Stomach (tissue), 9 donors: ENCODE results near the gene FGF22. TPM values are rescaled to one million over a fixed set of nuclear protein-coding genes. Genes with fewer than 3 reads are reported as not detected.

Experiments
- DNase-seq, 2 donors: peaks; one replicate each; pipeline versions ENCODE4 v3.0.0 to v3.0.0-alpha.2; 2013 to 2019
- H3K27ac ChIP-seq, 5 donors: fragments of 200-600 bp in 4 of 5; sonication (generic) in 4 of 5; one replicate each; pipeline ENCODE4 v1.5.1; 2013 to 2019; ENCODE audit warnings: mild to moderate bottlenecking in 1 of 5, moderate library complexity in 1 of 5
- H3K27me3 ChIP-seq, 3 donors: fragments of 200-600 bp; sonication (generic); one replicate each; pipeline ENCODE4 v1.5.1; 2017 to 2019; ENCODE audit warnings: mixed run types in 1 of 3
- H3K36me3 ChIP-seq, 4 donors: fragments of 200-600 bp; sonication (generic); 1 replicate in 3 of 4; 2 replicates in 1 of 4; pipeline ENCODE4 v1.5.1; 2016 to 2019
- H3K4me1 ChIP-seq, 4 donors: fragments of 200-600 bp; sonication (generic); one replicate each; pipeline ENCODE4 v1.5.1; 2016 to 2019
- H3K4me3 ChIP-seq, 4 donors: fragments of 200-600 bp; sonication (generic) in 3 of 4; one replicate each; pipeline ENCODE4 v1.5.1; 2016 to 2019; ENCODE audit warnings: mild to moderate bottlenecking in 1 of 4
- H3K9me3 ChIP-seq, 4 donors: fragments of 200-600 bp; sonication (generic); one replicate each; pipeline ENCODE4 v1.5.1; 2016 to 2019
- CTCF ChIP-seq, 7 experiments: fragments of 450-650 bp in 4 of 7; fragments of 200-600 bp in 3 of 7; sonication (generic) in 3 of 7; IDR thresholded peaks; one replicate each; pipeline ENCODE4 v1.5.1; 2016 to 2019; ENCODE audit warnings: antibody characterized with exemption in 7 of 7, control low read depth in 2 of 7, mild to moderate bottlenecking in 1 of 7
- EP300 ChIP-seq: sonication (generic); formaldehyde crosslinking; IDR thresholded peaks from one replicate; pipeline ENCODE4 v1.6.1; 2017; ENCODE audit warnings: antibody characterized with exemption
- POLR2A ChIP-seq, 4 donors: fragments of 450-650 bp; IDR thresholded peaks; one replicate each; pipeline ENCODE4 v1.6.1; 2016; ENCODE audit warnings: antibody characterized with exemption in 4 of 4, control low read depth in 2 of 4, mild to moderate bottlenecking in 1 of 4, moderate library complexity in 1 of 4
- POLR2AphosphoS5 ChIP-seq, 3 donors: sonication (generic); formaldehyde crosslinking; IDR thresholded peaks; one replicate each; pipeline ENCODE4 v1.6.1; 2016; ENCODE audit warnings: antibody characterized with exemption in 3 of 3
- WGBS, 5 donors: extraction: QIAGEN DNeasy Blood & Tissue Kit in 3 of 5; methylation state at CpG; one replicate each; pipeline versions ENCODE4 v1.1.5 to v1.1.7; 2013 to 2018; 5-methylcytosine and 5-hydroxymethylcytosine counted together
- intact Hi-C: fragments of 100-400 bp; cut with DNase I; formaldehyde crosslinking; loops from one replicate; pipeline ENCODE4 v1.15.1; 2023; ENCODE audit warnings: low total_unique reads
- polyA plus RNA-seq, 3 donors: library from polyadenylated mRNA; stranded (reverse); fragments of 200-250 nt; gene quantifications; one replicate each; pipeline ENCODE4 v1.2.3, GENCODE V29; 2013
- total RNA-seq, 5 donors: library from RNA; depleted of rRNA; stranded (reverse); fragments of >200 nt; gene quantifications; one replicate each; pipeline versions ENCODE4 v1.1.0 to v1.2.3, GENCODE V29; 2014 to 2016
- donor health status: healthy with polysubstance abuse.
- donor health status: Bipolar disorder and iron deficiency.
- donor health status: healthy.

FGF22 gene
- total and polyA plus RNA-seq, 8 donors, result 0.37 to 0.76 (median 0.46) TPM; not detected in 4

GRCh38 chr19:610071-610800 lies 29.4 kb upstream of the FGF22 start:
- H3K9me3 ChIP-seq, result no peaks in the 10 kb centered on the region
- peaks cover 10 to 32% (median 26%) of the 10 kb centered on the region in 4 donors for H3K4me1 ChIP-seq
- no peaks in the 10 kb centered on the region for H3K36me3 ChIP-seq
- peak; percentile 33 to 41 for DNase-seq
- peak overlapping the region; percentile 18 to 28 (median 24) for H3K4me3 ChIP-seq
- peak overlapping the region; percentile 44 to 67 (median 63) for H3K27ac ChIP-seq
- 13 to 47% (median 30%) methylated on average over 8 to 38 of the region's 38 CpGs for WGBS, 5 donors
- intact Hi-C loops, result no loop called here
- no peak for TF ChIP-seq CTCF (IDR thresholded peaks at IDR 0.05)
- no peak for TF ChIP-seq POLR2AphosphoS5 (IDR thresholded peaks at IDR 0.05)
- TF ChIP-seq POLR2A (IDR thresholded peaks at IDR 0.05), result no peak
- no peak for TF ChIP-seq EP300
- peaks cover 0 to 56% (median 5%) of the 10 kb centered on the region in 3 donors for H3K27me3 ChIP-seq

GRCh38 chr19:610801-611480 lies 28.7 kb upstream of the FGF22 start:
- WGBS, 5 donors, result 24 to 50% (median 31%) methylated on average over 31 to 36 of the region's 36 CpGs
- DNase-seq, result peak; percentile 38 to 77
- Histone ChIP-seq H3K4me3 (peak overlapping the region; percentile 18 to 28 (median 24)), H3K27ac (peak overlapping the region; percentile 44 to 67 (median 63)), H3K27me3 (peaks cover 0 to 62% (median 5%) of the 10 kb centered on the region in 3 donors), H3K9me3 (no peaks in the 10 kb centered on the region), H3K36me3 (no peaks in the 10 kb centered on the region), H3K4me1 (peaks cover 10 to 36% (median 28%) of the 10 kb centered on the region in 4 donors)
- intact Hi-C loops, result no loop called here
- no peak for TF ChIP-seq POLR2AphosphoS5 (IDR thresholded peaks at IDR 0.05)
- no peak for TF ChIP-seq POLR2A (IDR thresholded peaks at IDR 0.05)
- no peak for TF ChIP-seq CTCF (IDR thresholded peaks at IDR 0.05)
- TF ChIP-seq EP300, result no peak

GRCh38 chr19:611481-611868 lies 28.2 kb upstream of the FGF22 start:
- intact Hi-C loops, result no loop called here
- Histone ChIP-seq H3K9me3 (no peaks in the 10 kb centered on the region), H3K4me1 (peaks cover 14 to 39% (median 29%) of the 10 kb centered on the region in 4 donors), H3K4me3 (peak overlapping the region in 2 of 4 donors; percentile 27 to 28), H3K27ac (peak overlapping the region in 3 of 5 donors; percentile 47 to 67 (median 65)), H3K36me3 (no peaks in the 10 kb centered on the region), H3K27me3 (peaks cover 0 to 66% (median 7%) of the 10 kb centered on the region in 3 donors)
- DNase-seq, result no peak
- TF ChIP-seq POLR2AphosphoS5 (IDR thresholded peaks at IDR 0.05), result no peak
- no peak for TF ChIP-seq POLR2A (IDR thresholded peaks at IDR 0.05)
- TF ChIP-seq EP300, result no peak
- TF ChIP-seq CTCF (IDR thresholded peaks at IDR 0.05), result no peak
- 38 to 53% (median 47%) methylated on average over 13 of the region's 13 CpGs for WGBS, 5 donors

GRCh38 chr19:612941-613340 lies 26.7 kb upstream of the FGF22 start:
- 74 to 92% (median 91%) methylated on average over 29 to 33 of the region's 33 CpGs for WGBS, 5 donors
- Histone ChIP-seq H3K27me3 (peaks cover 0 to 68% (median 11%) of the 10 kb centered on the region in 3 donors), H3K4me3 (no peak overlapping the region), H3K9me3 (no peaks in the 10 kb centered on the region), H3K36me3 (peaks cover 6 to 14% (median 12%) of the 10 kb centered on the region in 4 donors), H3K27ac (no peak overlapping the region), H3K4me1 (peaks cover 15 to 48% (median 32%) of the 10 kb centered on the region in 4 donors)
- intact Hi-C loops, result no loop called here
- DNase-seq, result no peak
- TF ChIP-seq POLR2AphosphoS5 (IDR thresholded peaks at IDR 0.05) (no peak), POLR2A (IDR thresholded peaks at IDR 0.05) (no peak), CTCF (IDR thresholded peaks at IDR 0.05) (no peak), EP300 (no peak)
